ENCODE measurements around the gene NGB.

The NGB gene

GRCh38 chr14:77225892-77226557, 45.0 kb downstream of the NGB start:
- no peak for DNase-seq

GRCh38 chr14:77225254-77225653, 45.8 kb downstream of the NGB start:
- no peak for DNase-seq

GRCh38 chr14:77224212-77224611, 46.8 kb downstream of the NGB start:
- no peak for DNase-seq

- peak in 2 of 3 experiments; percentile 27 to 45 for DNase-seq
Observed at GRCh38 chr14:77222546-77223225, 48.3 kb downstream of the NGB start.

GRCh38 chr14:77221241-77221871, 49.6 kb downstream of the NGB start:
- no peak for DNase-seq

- DNase-seq, result no peak
Observed at GRCh38 chr14:77220246-77221017, 50.6 kb downstream of the NGB start.

GRCh38 chr14:77219591-77219990, 51.4 kb downstream of the NGB start:
- peak in 1 of 3 experiments; percentile 38 for DNase-seq

- DNase-seq, result no peak
Observed at GRCh38 chr14:77217551-77217950, 53.5 kb downstream of the NGB start.

All from NCI-H1417 (cell line).